Tibial nerve (tissue), 4 donors: Measurements from ENCODE around the gene SFXN1. TPM values are rescaled to one million over a fixed set of nuclear protein-coding genes. Genes with fewer than 3 reads are reported as not detected.

Experiments
- DNase-seq, 2 donors: peaks; one replicate each; pipeline ENCODE4 v3.0.0-alpha.2; 2019; ENCODE audit warnings: low spot score in 2 of 2
- H3K27ac ChIP-seq, 4 donors: fragments of 200-600 bp; sonication (generic) in 3 of 4; one replicate each; pipeline ENCODE4 v1.5.1; 2017 to 2019; ENCODE audit warnings: mild to moderate bottlenecking in 1 of 4
- H3K27me3 ChIP-seq, 2 donors: fragments of 200-600 bp; sonication (generic) in 1 of 2; one replicate each; pipeline versions ENCODE4 v1.5.1 to v1.6.0; 2017 to 2019
- H3K36me3 ChIP-seq, 3 donors: fragments of 200-600 bp; sonication (generic); one replicate each; pipeline ENCODE4 v1.5.1; 2018 to 2019
- H3K4me1 ChIP-seq, 4 donors: fragments of 200-600 bp; sonication (generic) in 3 of 4; one replicate each; pipeline ENCODE4 v1.5.1; 2017 to 2019
- H3K4me3 ChIP-seq, 4 donors: fragments of 200-600 bp; sonication (generic) in 3 of 4; one replicate each; pipeline ENCODE4 v1.5.1; 2017 to 2019; ENCODE audit warnings: mild to moderate bottlenecking in 1 of 4, moderate library complexity in 1 of 4
- H3K9me3 ChIP-seq, 4 donors: fragments of 200-600 bp; sonication (generic) in 3 of 4; one replicate each; pipeline ENCODE4 v1.5.1; 2017 to 2019
- CTCF ChIP-seq, 5 experiments: fragments of 200-600 bp in 3 of 5; fragments of 450-650 bp in 2 of 5; sonication (generic) in 3 of 5; IDR thresholded peaks; one replicate each; pipeline ENCODE4 v1.5.1; 2016 to 2019; ENCODE audit warnings: antibody characterized with exemption in 5 of 5, mild to moderate bottlenecking in 3 of 5, moderate library complexity in 2 of 5
- EP300 ChIP-seq, 2 donors: sonication (generic); formaldehyde crosslinking; IDR thresholded peaks; one replicate each; pipeline ENCODE4 v1.6.1; 2017; ENCODE audit warnings: antibody characterized with exemption in 2 of 2, mild to moderate bottlenecking in 1 of 2
- POLR2A ChIP-seq, 2 donors: fragments of 450-650 bp; IDR thresholded peaks; one replicate each; pipeline ENCODE4 v1.6.1; 2017; ENCODE audit warnings: antibody characterized with exemption in 2 of 2, mild to moderate bottlenecking in 2 of 2, moderate library complexity in 2 of 2
- WGBS, 2 donors: methylation state at CpG; one replicate each; pipeline ENCODE4 v1.1.5; 2018; 5-methylcytosine and 5-hydroxymethylcytosine counted together
- total RNA-seq, 4 donors: library from RNA; depleted of rRNA; stranded (reverse); fragments of >200 nt; gene quantifications; one replicate each; pipeline ENCODE4 v1.1.0, GENCODE V29; 2016

SFXN1 gene
- total RNA-seq, 4 donors from 2014 or later, result 14.4 to 26.9 (median 19.0) TPM

GRCh38 chr5:175576096-175576495, 97.7 kb downstream of the SFXN1 start:
- TF ChIP-seq POLR2A (IDR thresholded peaks at IDR 0.05), result no peak
- TF ChIP-seq EP300 (IDR thresholded peaks at IDR 0.05), result no peak
- TF ChIP-seq CTCF (IDR thresholded peaks at IDR 0.05), result no peak
- DNase-seq, result no peak

DNA sequence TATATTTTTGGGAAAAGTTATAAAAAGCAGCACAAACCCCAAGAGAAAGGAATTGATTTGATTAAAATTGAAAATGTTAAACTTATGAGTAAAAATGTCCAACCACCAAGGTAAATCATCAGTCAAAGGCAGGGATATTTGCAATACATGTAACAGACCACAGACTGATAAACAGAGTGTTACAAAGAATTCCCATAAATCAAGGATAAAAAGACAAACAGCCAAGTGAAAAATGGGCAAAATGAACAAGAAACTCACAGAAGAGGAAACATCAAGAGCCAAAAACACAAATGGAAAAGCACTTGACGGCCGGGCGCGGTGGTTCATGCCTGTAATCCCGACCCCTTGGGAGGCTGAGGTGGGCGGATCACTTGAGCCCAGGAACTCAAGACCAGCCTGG, 98.2 kb downstream of the SFXN1 start:
- no peaks in the 10 kb centered on the region for H3K27me3 ChIP-seq
- H3K27ac ChIP-seq, result no peak overlapping the region
- no peak for TF ChIP-seq POLR2A (IDR thresholded peaks at IDR 0.05)
- no peak for TF ChIP-seq CTCF (IDR thresholded peaks at IDR 0.05)
- no peak for TF ChIP-seq EP300 (IDR thresholded peaks at IDR 0.05)
- H3K9me3 ChIP-seq, result peaks cover 0 to 11% (median 0%) of the 10 kb centered on the region in 4 donors
- 83 to 87% methylated on average over 6 of the region's 6 CpGs for WGBS, 2 donors
- DNase-seq, result no peak
- no peaks in the 10 kb centered on the region for H3K4me1 ChIP-seq
- H3K36me3 ChIP-seq, result no peaks in the 10 kb centered on the region
- H3K4me3 ChIP-seq, result no peak overlapping the region

More at GRCh38 chr5:175576096-175576495, 97.7 kb downstream of the SFXN1 start:
- no peak overlapping the region for H3K27ac ChIP-seq
- no peaks in the 10 kb centered on the region for H3K4me1 ChIP-seq
- H3K27me3 ChIP-seq, result no peaks in the 10 kb centered on the region
- 76% methylated on average over 7 of the region's 7 CpGs for WGBS, 2 donors
- peaks cover 0 to 8% (median 0%) of the 10 kb centered on the region in 4 donors for H3K9me3 ChIP-seq
- H3K4me3 ChIP-seq, result no peak overlapping the region
- H3K36me3 ChIP-seq, result no peaks in the 10 kb centered on the region

Other genes starting within 250 kb of the SFXN1 start
- gene DRD1, start 34.4 kb upstream of the SFXN1 start, total RNA-seq, result under 1 TPM in 1 of 4 donors, not detected in 3; 0.21 TPM
- 1 to 10 TPM in 3 of 4 donors, under 1 TPM in 1; 0.84 to 9.3 (median 3.4) TPM for gene HRH2, start 179.5 kb downstream of the SFXN1 start, total RNA-seq